Left renal cortex interstitium (tissue), 4 donors: Measurements from ENCODE around the gene ZNF862. TPM values are rescaled to one million over a fixed set of nuclear protein-coding genes. Genes with fewer than 3 reads are reported as not detected.

Source experiments
- DNase-seq, 4 donors: peaks; one replicate each; pipeline ENCODE4 v3.0.0-alpha.2; 2013; ENCODE audit warnings: low read depth in 4 of 4, low spot score in 2 of 4, missing footprints in 1 of 4
- polyA plus RNA-seq, 4 donors: library from polyadenylated mRNA; unstranded; fragments of 120-200 nt; gene quantifications; one replicate each; pipeline ENCODE4 v1.2.1, GENCODE V29; 2013; ENCODE audit not compliant: insufficient read length in 4 of 4

ZNF862 gene
- polyA plus RNA-seq, 4 donors, result 16.9 to 31.7 (median 22.1) TPM

- no peak for DNase-seq
These were observed 25.3 kb downstream of the ZNF862 start for GRCh38 chr7:149863500-149863899.

GRCh38 chr7:149864023-149864422, 25.8 kb downstream of the ZNF862 start:
- no peak for DNase-seq

GRCh38 chr7:149864751-149865150, 26.6 kb downstream of the ZNF862 start:
- DNase-seq, result no peak

GRCh38 chr7:149865437-149865836, 27.3 kb downstream of the ZNF862 start:
- no peak for DNase-seq

- no peak for DNase-seq
These were observed 28.1 kb downstream of the ZNF862 start for GRCh38 chr7:149866139-149866778.

- DNase-seq, result no peak
These were observed 28.7 kb downstream of the ZNF862 start for GRCh38 chr7:149866779-149867447.

- DNase-seq, result no peak
These were observed 29.8 kb downstream of the ZNF862 start for GRCh38 chr7:149867762-149868622.

- DNase-seq, result no peak
These were observed 30.6 kb downstream of the ZNF862 start for GRCh38 chr7:149868623-149869290.

GRCh38 chr7:149869291-149869650, 31.1 kb downstream of the ZNF862 start:
- no peak for DNase-seq

- no peak for DNase-seq
These were observed 31.7 kb downstream of the ZNF862 start for GRCh38 chr7:149869867-149870266.

- DNase-seq, result no peak
These were observed 32.1 kb downstream of the ZNF862 start for GRCh38 chr7:149870274-149870673.

- DNase-seq, result no peak
These were observed 32.7 kb downstream of the ZNF862 start for GRCh38 chr7:149870701-149871483.

- no peak for DNase-seq
These were observed 33.4 kb downstream of the ZNF862 start for GRCh38 chr7:149871576-149871975.

- DNase-seq, result peak in 2 of 4 donors; percentile 61 to 74
These were observed 34.4 kb downstream of the ZNF862 start for GRCh38 chr7:149872419-149873073.

- DNase-seq, result peak; percentile 48 to 86 (median 78)
These were observed 35.1 kb downstream of the ZNF862 start, which contains the start of gene ATP6V0E2 for GRCh38 chr7:149873074-149873969. Gene ATP6V0E2, plus strand, starts transcription at chr7:149873969. Its CDS starts 97 bp downstream, at chr7:149874066.

GRCh38 chr7:149873970-149874643, 35.9 kb downstream of the ZNF862 start:
- no peak for DNase-seq

- DNase-seq, result no peak
These were observed 36.5 kb downstream of the ZNF862 start for GRCh38 chr7:149874644-149875028.

GRCh38 chr7:149875396-149875795, 37.2 kb downstream of the ZNF862 start:
- no peak for DNase-seq
